HEK293T (cell line): ENCODE measurements around the gene ZHX3.

ENCODE experiments used
- BHLHE40 ChIP-seq: fragments of 450-650 bp; IDR thresholded peaks from 2 replicates; pipeline ENCODE4 v1.6.1; 2016; ENCODE audit warnings: mild to moderate bottlenecking, moderate library complexity, borderline replicate concordance
- ELF4 ChIP-seq: fragments of 450-650 bp; IDR thresholded peaks from 2 replicates; pipeline ENCODE4 v1.6.1; 2017; ENCODE audit warnings: antibody characterized with exemption
- FOXA1 ChIP-seq: fragments of 450-650 bp; IDR thresholded peaks from 2 replicates; pipeline ENCODE4 v1.6.1; 2016; ENCODE audit warnings: mild to moderate bottlenecking
- FOXK2 ChIP-seq: fragments of 450-650 bp; IDR thresholded peaks from 2 replicates; pipeline ENCODE4 v1.6.1; 2016; ENCODE audit warnings: mild to moderate bottlenecking
- FOXM1 ChIP-seq: fragments of 450-650 bp; IDR thresholded peaks from 2 replicates; pipeline ENCODE4 v1.6.1; 2017; ENCODE audit warnings: mild to moderate bottlenecking, borderline replicate concordance
- HDGF ChIP-seq: fragments of 450-650 bp; IDR thresholded peaks from 2 replicates; pipeline ENCODE4 v1.6.1; 2017; ENCODE audit warnings: antibody characterized with exemption, borderline replicate concordance
- L3MBTL2 ChIP-seq: fragments of 450-650 bp; conservative IDR thresholded peaks from 2 replicates; pipeline ENCODE4 v1.6.1; 2016; ENCODE audit warnings: mild to moderate bottlenecking
- LEF1 ChIP-seq: fragments of 450-650 bp; IDR thresholded peaks from 2 replicates; pipeline ENCODE4 v1.6.1; 2017; ENCODE audit warnings: mild to moderate bottlenecking, borderline replicate concordance
- SP1 ChIP-seq: fragments of 450-650 bp; IDR thresholded peaks from 2 replicates; pipeline ENCODE4 v1.6.1; 2017
- SUZ12 ChIP-seq: fragments of 450-650 bp; IDR thresholded peaks from 2 replicates; pipeline ENCODE4 v1.6.1; 2016; ENCODE audit warnings: mild to moderate bottlenecking
- TARDBP ChIP-seq: fragments of 450-650 bp; IDR thresholded peaks from 2 replicates; pipeline ENCODE4 v1.6.1; 2016
- ZNF384 ChIP-seq: fragments of 450-650 bp; IDR thresholded peaks from 2 replicates; pipeline ENCODE4 v1.6.1; 2016
- TF ChIP-seq, protein P1 (sequence below): fragments of 450-650 bp; IDR thresholded peaks from 2 replicates; pipeline ENCODE4 v1.6.1; 2016

DNA sequence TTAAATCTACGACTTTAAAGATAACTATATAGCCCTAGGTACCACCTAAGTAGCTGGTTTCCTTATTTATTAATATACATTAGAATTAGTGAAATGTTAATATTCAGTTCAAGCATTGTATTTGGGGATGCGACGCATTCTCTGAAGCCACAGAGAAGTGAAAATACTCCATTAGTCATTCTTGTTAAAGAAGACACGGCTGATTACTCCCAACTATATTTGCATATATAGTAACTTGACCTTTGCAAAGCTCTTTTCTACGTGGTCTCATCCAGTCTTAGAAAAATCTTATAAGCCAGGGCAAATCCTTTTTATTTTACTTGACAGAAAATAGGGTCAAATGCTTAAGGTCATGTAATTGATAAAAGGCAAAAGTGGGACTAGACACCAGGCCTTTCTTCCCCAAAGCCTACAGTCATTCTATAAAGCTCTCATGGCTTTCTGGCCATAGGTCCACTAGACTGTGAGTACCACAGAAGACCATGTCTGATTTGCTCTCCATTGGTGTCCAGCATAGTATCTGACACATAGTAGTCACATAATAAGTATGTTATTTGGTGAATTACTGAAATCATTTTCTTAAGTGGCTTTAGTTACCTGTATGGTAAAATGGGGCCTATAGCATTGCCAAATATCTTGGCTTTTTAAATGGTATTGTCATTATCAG is 11.3 kb downstream of the ZHX3 start:
- TF ChIP-seq BHLHE40 (no peak), FOXM1 (no peak), ELF4 (no peak), FOXA1 (no peak), LEF1 (no peak), SUZ12 (no peak), L3MBTL2 (no peak), SP1 (no peak), TARDBP (no peak), ZNF384 (no peak), HDGF (no peak), FOXK2 (no peak)
- TF ChIP-seq, protein P1, sequence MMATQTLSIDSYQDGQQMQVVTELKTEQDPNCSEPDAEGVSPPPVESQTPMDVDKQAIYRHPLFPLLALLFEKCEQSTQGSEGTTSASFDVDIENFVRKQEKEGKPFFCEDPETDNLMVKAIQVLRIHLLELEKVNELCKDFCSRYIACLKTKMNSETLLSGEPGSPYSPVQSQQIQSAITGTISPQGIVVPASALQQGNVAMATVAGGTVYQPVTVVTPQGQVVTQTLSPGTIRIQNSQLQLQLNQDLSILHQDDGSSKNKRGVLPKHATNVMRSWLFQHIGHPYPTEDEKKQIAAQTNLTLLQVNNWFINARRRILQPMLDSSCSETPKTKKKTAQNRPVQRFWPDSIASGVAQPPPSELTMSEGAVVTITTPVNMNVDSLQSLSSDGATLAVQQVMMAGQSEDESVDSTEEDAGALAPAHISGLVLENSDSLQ, result no peak
